ENCODE measurements around the gene PEX11G.

The PEX11G gene

GRCh38 chr19:7428651-7429113, 60.2 kb downstream of the PEX11G start:
- DNase-seq, result no peak

- DNase-seq, result no peak
These were observed 60.9 kb downstream of the PEX11G start for GRCh38 chr19:7427944-7428343.

DNA sequence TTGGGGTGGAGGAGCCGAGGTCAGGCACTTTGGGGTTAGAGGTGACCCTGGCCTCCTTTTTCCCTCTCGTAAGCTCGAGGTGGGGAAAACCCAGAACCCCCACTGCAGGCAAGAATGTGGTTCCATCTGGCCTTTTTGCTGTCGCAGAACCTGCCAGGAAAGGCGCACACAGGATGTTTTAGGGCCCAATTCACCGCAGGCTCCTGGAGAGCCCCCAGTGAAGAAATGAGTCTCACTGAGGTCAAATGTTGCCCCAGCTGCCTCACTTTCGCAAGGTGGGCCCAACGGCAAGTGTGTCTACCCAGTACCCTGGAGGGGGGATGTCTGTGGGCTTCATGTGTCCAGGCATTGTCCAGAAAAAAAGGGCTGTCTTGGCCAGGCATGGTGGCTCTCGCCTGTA, 61.8 kb downstream of the PEX11G start:
- DNase-seq, result no peak

Measured in NCI-H1105 treated with DMSO at 0.1 percent for 48 hours (cell line).